Vagina (tissue), 2 donors: Measurements from ENCODE around the gene EVI2A. TPM values are rescaled to one million over a fixed set of nuclear protein-coding genes. Genes with fewer than 3 reads are reported as not detected.

ENCODE experiments used
- DNase-seq, 2 donors: peaks; one replicate each; pipeline ENCODE4 v3.0.0-alpha.2; 2017; ENCODE audit errors: extremely low spot score in 2 of 2
- H3K27ac ChIP-seq: fragments of 200-600 bp; sonication (generic); one replicate; pipeline ENCODE4 v1.5.1; 2019
- H3K27me3 ChIP-seq: fragments of 200-600 bp; sonication (generic); one replicate; pipeline ENCODE4 v1.5.1; 2019
- H3K36me3 ChIP-seq, 2 donors: fragments of 200-600 bp; sonication (generic); one replicate each; pipeline ENCODE4 v1.5.1; 2017 to 2019
- H3K4me1 ChIP-seq: fragments of 200-600 bp; sonication (generic); one replicate; pipeline ENCODE4 v1.5.1; 2019
- H3K4me3 ChIP-seq, 2 donors: fragments of 200-600 bp; sonication (generic); 1 replicate in 1 of 2; 2 replicates in 1 of 2; pipeline ENCODE4 v1.5.1; 2016 to 2019
- H3K9me3 ChIP-seq: fragments of 200-600 bp; sonication (generic); one replicate; pipeline ENCODE4 v1.5.1; 2019
- CTCF ChIP-seq, 3 experiments: fragments of 450-650 bp in 2 of 3; fragments of 200-600 bp in 1 of 3; sonication (generic) in 1 of 3; IDR thresholded peaks; one replicate each; pipeline ENCODE4 v1.5.1; 2017 to 2019; ENCODE audit warnings: antibody characterized with exemption in 3 of 3, mild to moderate bottlenecking in 2 of 3, moderate library complexity in 2 of 3
- POLR2A ChIP-seq, 2 donors: fragments of 450-650 bp; IDR thresholded peaks; one replicate each; pipeline ENCODE4 v1.6.1; 2017; ENCODE audit warnings: antibody characterized with exemption in 2 of 2, mild to moderate bottlenecking in 2 of 2, moderate library complexity in 2 of 2
- POLR2AphosphoS5 ChIP-seq, 2 donors: sonication (generic); formaldehyde crosslinking; IDR thresholded peaks; one replicate each; pipeline ENCODE4 v1.9.0; 2017; ENCODE audit warnings: antibody characterized with exemption in 2 of 2, mild to moderate bottlenecking in 2 of 2, low read depth in 1 of 2; ENCODE audit not compliant: insufficient read depth in 1 of 2
- intact Hi-C: fragments of 100-400 bp; cut with DNase I; formaldehyde crosslinking; loops from one replicate; pipeline ENCODE4 v1.15.1; 2023
- total RNA-seq: library from RNA; depleted of rRNA; stranded (reverse); fragments of >200 nt; gene quantifications from one replicate; pipeline ENCODE4 v1.2.3, GENCODE V29; 2016

EVI2A gene
- total RNA-seq, 1 donor from 2014 or later = 0.98 TPM

DNA sequence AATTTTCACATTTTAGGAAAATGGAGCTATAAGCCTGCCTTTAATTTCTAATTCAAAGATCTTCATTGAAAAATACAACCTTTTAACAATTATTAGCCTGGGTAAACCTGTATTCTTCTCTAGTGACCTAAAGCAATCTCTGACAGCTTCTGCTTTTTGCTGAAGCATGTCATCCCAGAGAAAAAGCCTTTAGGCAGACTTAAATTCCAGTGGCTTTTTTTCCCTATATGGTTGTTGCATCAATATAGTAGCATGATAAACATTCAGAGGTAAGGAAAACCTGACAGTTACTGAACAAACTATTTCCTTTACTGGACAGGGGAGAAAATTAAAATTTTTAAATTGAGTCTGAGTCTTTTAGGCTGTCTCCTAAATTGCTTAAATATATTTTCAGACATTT, 7.8 kb upstream of the EVI2A start:
- no peaks in the 10 kb centered on the region for H3K4me1 ChIP-seq
- no peak overlapping the region for H3K27ac ChIP-seq
- TF ChIP-seq CTCF (IDR thresholded peaks at IDR 0.05) (no peak), POLR2AphosphoS5 (IDR thresholded peaks at IDR 0.05; ENCODE audit: insufficient read depth in 1 of 2, low read depth in 1 of 2) (no peak), POLR2A (IDR thresholded peaks at IDR 0.05) (no peak)
- DNase-seq = no peak
- intact Hi-C loops = no loop called here
- no peak overlapping the region for H3K4me3 ChIP-seq
- no peaks in the 10 kb centered on the region for H3K9me3 ChIP-seq
- H3K36me3 ChIP-seq = peaks cover 0 to 25% of the 10 kb centered on the region in 2 donors
- no peaks in the 10 kb centered on the region for H3K27me3 ChIP-seq

- no peak overlapping the region for H3K27ac ChIP-seq
- H3K4me1 ChIP-seq = no peaks in the 10 kb centered on the region
- intact Hi-C loops = no loop called here
- peaks cover 0 to 25% of the 10 kb centered on the region in 2 donors for H3K36me3 ChIP-seq
- no peaks in the 10 kb centered on the region for H3K27me3 ChIP-seq
- TF ChIP-seq CTCF (IDR thresholded peaks at IDR 0.05) = no peak
- TF ChIP-seq POLR2A (IDR thresholded peaks at IDR 0.05) = no peak
- no peak for TF ChIP-seq POLR2AphosphoS5 (IDR thresholded peaks at IDR 0.05; ENCODE audit: insufficient read depth in 1 of 2, low read depth in 1 of 2)
- no peaks in the 10 kb centered on the region for H3K9me3 ChIP-seq
- no peak for DNase-seq
- H3K4me3 ChIP-seq = no peak overlapping the region
Measured at GRCh38 chr17:31328160-31328535, 6.7 kb upstream of the EVI2A start.

- DNase-seq = no peak
- peaks cover 0 to 25% of the 10 kb centered on the region in 2 donors for H3K36me3 ChIP-seq
- H3K27ac ChIP-seq = no peak overlapping the region
- H3K9me3 ChIP-seq = no peaks in the 10 kb centered on the region
- H3K27me3 ChIP-seq = no peaks in the 10 kb centered on the region
- no peak for TF ChIP-seq POLR2AphosphoS5 (IDR thresholded peaks at IDR 0.05; ENCODE audit: insufficient read depth in 1 of 2, low read depth in 1 of 2)
- no peak for TF ChIP-seq POLR2A (IDR thresholded peaks at IDR 0.05)
- TF ChIP-seq CTCF (IDR thresholded peaks at IDR 0.05) = no peak
- intact Hi-C loops = no loop called here
- no peak overlapping the region for H3K4me3 ChIP-seq
- no peaks in the 10 kb centered on the region for H3K4me1 ChIP-seq
Measured at GRCh38 chr17:31327534-31328159, 6.2 kb upstream of the EVI2A start.

DNA sequence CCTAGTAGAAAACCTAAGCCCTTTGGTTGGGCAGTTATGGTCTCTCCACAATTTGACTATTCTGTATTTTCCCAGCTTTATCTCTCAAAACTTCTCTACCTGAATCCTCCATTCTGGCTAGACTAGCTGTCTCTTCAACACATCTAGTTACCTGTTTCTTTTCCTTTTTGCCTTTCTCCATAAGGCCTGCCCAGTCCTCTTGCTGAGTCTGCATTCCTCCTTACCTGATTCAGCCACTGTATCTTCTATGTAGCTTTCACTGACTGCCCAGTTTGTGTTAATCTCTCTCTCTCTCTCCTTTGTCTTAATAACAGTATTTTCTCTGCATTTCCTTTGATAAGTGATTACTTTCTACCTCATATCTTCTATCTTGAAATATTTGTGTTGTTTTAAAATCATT, 2.1 kb upstream of the EVI2A start:
- TF ChIP-seq CTCF (IDR thresholded peaks at IDR 0.05) (no peak), POLR2A (IDR thresholded peaks at IDR 0.05) (no peak), POLR2AphosphoS5 (IDR thresholded peaks at IDR 0.05; ENCODE audit: insufficient read depth in 1 of 2, low read depth in 1 of 2) (no peak)
- H3K9me3 ChIP-seq = no peaks in the 10 kb centered on the region
- no peak for DNase-seq
- H3K4me1 ChIP-seq = no peaks in the 10 kb centered on the region
- intact Hi-C loops = no loop called here
- H3K27me3 ChIP-seq = no peaks in the 10 kb centered on the region
- H3K4me3 ChIP-seq = no peak overlapping the region
- peaks cover 0 to 25% of the 10 kb centered on the region in 2 donors for H3K36me3 ChIP-seq
- H3K27ac ChIP-seq = no peak overlapping the region

- H3K27me3 ChIP-seq = no peaks in the 10 kb centered on the region
- peaks cover 0 to 11% of the 10 kb centered on the region in 2 donors for H3K36me3 ChIP-seq
- no peak for DNase-seq
- TF ChIP-seq POLR2AphosphoS5 (IDR thresholded peaks at IDR 0.05; ENCODE audit: insufficient read depth in 1 of 2, low read depth in 1 of 2) = no peak
- TF ChIP-seq CTCF (IDR thresholded peaks at IDR 0.05) = no peak
- TF ChIP-seq POLR2A (IDR thresholded peaks at IDR 0.05) = no peak
- H3K4me1 ChIP-seq = peaks cover 5% of the 10 kb centered on the region
- intact Hi-C loops = no loop called here
- H3K27ac ChIP-seq = no peak overlapping the region
- no peak overlapping the region for H3K4me3 ChIP-seq
- H3K9me3 ChIP-seq = no peaks in the 10 kb centered on the region
Measured at GRCh38 chr17:31321966-31322365, 544 bp upstream of the EVI2A start.
